Measurements from ENCODE around the gene DCAKD. TPM values are rescaled to one million over a fixed set of nuclear protein-coding genes. Genes with fewer than 3 reads are reported as not detected.

Gene DCAKD
- total RNA-seq, 1 donor from 2014 or later: 39.9 TPM

DNA sequence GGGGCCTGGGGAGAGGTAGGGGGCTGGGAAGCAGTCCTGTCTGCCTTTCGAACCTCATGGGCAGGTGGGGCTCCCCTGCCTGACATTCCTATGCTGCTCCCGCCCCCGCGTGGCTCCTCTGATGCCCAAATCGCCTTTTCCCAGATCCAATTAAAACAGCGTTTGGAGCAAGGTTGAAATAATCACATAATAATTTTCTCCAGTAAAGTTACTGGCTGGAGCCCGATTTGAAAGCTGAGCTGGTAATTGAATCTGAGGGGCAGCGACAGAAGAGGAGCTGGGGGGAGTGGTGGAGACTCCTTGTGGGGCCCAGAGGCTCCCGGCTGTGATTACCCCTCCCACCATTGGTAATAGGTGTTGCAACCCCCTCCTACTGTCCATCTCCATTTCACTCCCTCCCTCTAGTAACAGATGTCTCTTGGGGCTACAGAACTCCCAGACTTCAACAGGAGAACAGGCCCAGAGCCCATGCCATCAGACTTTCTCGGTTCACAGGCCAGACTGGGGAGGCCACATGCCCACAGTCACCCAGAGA lies 44.4 kb downstream of the DCAKD start:
- H3K27ac Mint-ChIP-seq (ENCODE audit: unreplicated experiment): peak overlapping the region; percentile 43

DNA sequence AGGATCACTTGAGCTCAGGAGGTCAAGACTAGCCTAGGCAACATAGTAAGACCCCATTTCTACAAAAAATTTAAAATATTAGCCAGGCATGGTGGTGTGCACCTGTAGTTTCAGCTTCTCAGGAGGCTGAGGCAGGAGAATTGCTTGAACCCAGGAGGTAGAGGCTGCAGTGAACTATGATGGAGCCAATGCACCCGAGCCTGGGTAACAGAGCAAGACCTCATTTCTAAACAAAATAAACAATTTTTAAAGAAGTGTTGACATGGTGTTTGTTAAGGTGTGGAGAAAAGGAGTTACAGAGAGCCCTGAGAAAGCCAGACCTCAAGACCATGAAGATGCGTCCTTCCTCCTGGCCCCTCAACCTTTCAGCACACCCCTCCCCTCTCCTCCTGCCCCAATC lies 45.7 kb downstream of the DCAKD start:
- peaks cover 5% of the 10 kb centered on the region for H3K27me3 Mint-ChIP-seq (ENCODE audit: unreplicated experiment)
- H3K4me3 Mint-ChIP-seq (ENCODE audit: unreplicated experiment): no peak overlapping the region
- TF ChIP-seq CTCF (IDR thresholded peaks at IDR 0.05; ENCODE audit: partially characterized antibody, unreplicated experiment): no peak
- H3K9me3 Mint-ChIP-seq (ENCODE audit: unreplicated experiment): peaks cover 7% of the 10 kb centered on the region
- no peaks in the 10 kb centered on the region for H3K36me3 Mint-ChIP-seq (ENCODE audit: unreplicated experiment)
- peaks cover 20% of the 10 kb centered on the region for H3K4me1 Mint-ChIP-seq (ENCODE audit: low read depth, unreplicated experiment)
- no peak overlapping the region for H3K27ac Mint-ChIP-seq (ENCODE audit: unreplicated experiment)
- no peak for DNase-seq

More for the DNA sequence above, 44.4 kb downstream of the DCAKD start:
- Mint-ChIP-seq H3K4me3 (ENCODE audit: unreplicated experiment) (no peak overlapping the region), H3K4me1 (ENCODE audit: low read depth, unreplicated experiment) (peaks cover 22% of the 10 kb centered on the region), H3K27me3 (ENCODE audit: unreplicated experiment) (peaks cover 7% of the 10 kb centered on the region), H3K36me3 (ENCODE audit: unreplicated experiment) (no peaks in the 10 kb centered on the region), H3K9me3 (ENCODE audit: unreplicated experiment) (peaks cover 8% of the 10 kb centered on the region)
- TF ChIP-seq CTCF (IDR thresholded peaks at IDR 0.05; ENCODE audit: partially characterized antibody, unreplicated experiment): no peak
- DNase-seq: no peak

- Mint-ChIP-seq H3K9me3 (ENCODE audit: unreplicated experiment) (peaks cover 12% of the 10 kb centered on the region), H3K4me1 (ENCODE audit: low read depth, unreplicated experiment) (peaks cover 20% of the 10 kb centered on the region), H3K27me3 (ENCODE audit: unreplicated experiment) (peaks cover 5% of the 10 kb centered on the region), H3K4me3 (ENCODE audit: unreplicated experiment) (peak overlapping the region; percentile 69), H3K36me3 (ENCODE audit: unreplicated experiment) (peaks cover 5% of the 10 kb centered on the region), H3K27ac (ENCODE audit: unreplicated experiment) (peak overlapping the region; percentile 78)
- DNase-seq: no peak
- no peak for TF ChIP-seq CTCF (IDR thresholded peaks at IDR 0.05; ENCODE audit: partially characterized antibody, unreplicated experiment)
Measured at GRCh38 chr17:45004388-45004787, 47.0 kb downstream of the DCAKD start.

DNA sequence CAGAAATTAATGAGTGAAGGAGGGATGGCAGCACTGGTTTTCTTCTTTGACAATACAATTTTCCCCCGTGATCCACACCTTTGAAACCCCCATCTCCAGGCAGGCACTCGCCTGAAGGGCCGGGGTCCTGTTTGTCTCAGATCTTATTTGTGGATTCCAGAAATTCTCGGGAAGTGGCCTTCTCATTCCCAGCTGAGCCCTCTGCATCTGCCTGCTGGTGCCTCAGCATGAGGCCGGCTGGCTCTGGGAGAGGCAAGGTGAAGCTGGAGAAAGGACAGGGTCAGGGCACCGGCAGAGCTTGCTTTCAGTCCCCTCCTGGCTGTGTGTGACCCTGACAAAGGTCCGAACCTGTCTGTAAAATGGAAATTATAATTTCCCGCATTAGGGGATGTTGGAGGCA lies 47.6 kb downstream of the DCAKD start:
- peaks cover 12% of the 10 kb centered on the region for H3K9me3 Mint-ChIP-seq (ENCODE audit: unreplicated experiment)
- DNase-seq: no peak
- H3K27me3 Mint-ChIP-seq (ENCODE audit: unreplicated experiment): peaks cover 5% of the 10 kb centered on the region
- peak overlapping the region; percentile 69 for H3K4me3 Mint-ChIP-seq (ENCODE audit: unreplicated experiment)
- peaks cover 20% of the 10 kb centered on the region for H3K4me1 Mint-ChIP-seq (ENCODE audit: low read depth, unreplicated experiment)
- TF ChIP-seq CTCF (IDR thresholded peaks at IDR 0.05; ENCODE audit: partially characterized antibody, unreplicated experiment): no peak
- peaks cover 10% of the 10 kb centered on the region for H3K36me3 Mint-ChIP-seq (ENCODE audit: unreplicated experiment)
- no peak overlapping the region for H3K27ac Mint-ChIP-seq (ENCODE audit: unreplicated experiment)

- DNase-seq: no peak
Measured at GRCh38 chr17:45001310-45001709, 50.1 kb downstream of the DCAKD start.

More at GRCh38 chr17:45001310-45001709, 50.1 kb downstream of the DCAKD start:
- Mint-ChIP-seq H3K27ac (ENCODE audit: unreplicated experiment) (no peak overlapping the region), H3K9me3 (ENCODE audit: unreplicated experiment) (peaks cover 12% of the 10 kb centered on the region), H3K27me3 (ENCODE audit: unreplicated experiment) (peaks cover 12% of the 10 kb centered on the region), H3K4me1 (ENCODE audit: low read depth, unreplicated experiment) (peaks cover 20% of the 10 kb centered on the region), H3K36me3 (ENCODE audit: unreplicated experiment) (peaks cover 20% of the 10 kb centered on the region), H3K4me3 (ENCODE audit: unreplicated experiment) (peak overlapping the region; percentile 52)
- TF ChIP-seq CTCF (IDR thresholded peaks at IDR 0.05; ENCODE audit: partially characterized antibody, unreplicated experiment): no peak

Measured in glutamatergic neuron (in vitro differentiated cells).